K562 (cell line): ENCODE results near the gene TAF11. TPM values are rescaled to one million over a fixed set of nuclear protein-coding genes. Genes with fewer than 3 reads are reported as not detected.

ENCODE experiments used
- ARID3A ChIP-seq: IDR thresholded peaks from 2 replicates; pipeline ENCODE4 v1.6.1; 2012; ENCODE audit warnings: low read depth, low read length, improper control_type of control experiment, borderline replicate concordance
- BRD9 ChIP-seq: fragments of 450-650 bp; IDR thresholded peaks from 2 replicates; pipeline ENCODE4 v1.6.1; 2018; ENCODE audit warnings: low read depth; ENCODE audit not compliant: partially characterized antibody
- CC2D1A ChIP-seq: fragments of 450-650 bp; IDR thresholded peaks from 2 replicates; pipeline ENCODE4 v1.6.1; 2017; ENCODE audit warnings: mild to moderate bottlenecking
- CREB1 ChIP-seq, 2 experiments: sonication (generic) in 1 of 2; formaldehyde crosslinking in 1 of 2; IDR thresholded peaks; 2 replicates each; pipeline versions ENCODE4 v1.6.1 to v1.8.0; 2012 to 2022; ENCODE audit warnings: inconsistent platforms in 1 of 2, mild to moderate bottlenecking in 1 of 2, missing genetic modification reagents in 1 of 2, moderate library complexity in 1 of 2
- DLX4 ChIP-seq: fragments of 250-450 bp; sonication (Bioruptor Pico); IDR thresholded peaks from 2 replicates; pipeline ENCODE4 v1.6.1; 2021; ENCODE audit warnings: mild to moderate bottlenecking
- EWSR1 ChIP-seq: fragments of 450-650 bp; IDR thresholded peaks from 2 replicates; pipeline ENCODE4 v1.6.1; 2018; ENCODE audit warnings: borderline replicate concordance, mild to moderate bottlenecking, low read depth, moderate library complexity; ENCODE audit not compliant: partially characterized antibody
- GATAD2A ChIP-seq: fragments of 450-650 bp; IDR thresholded peaks from 2 replicates; pipeline ENCODE4 v1.6.1; 2017
- MCM7 ChIP-seq, 2 experiments: fragments of 450-650 bp; IDR thresholded peaks; 2 replicates each; pipeline ENCODE4 v1.6.1; 2016 to 2018
- MEF2A ChIP-seq: IDR thresholded peaks from 2 replicates; pipeline ENCODE4 v1.6.1; 2011; ENCODE audit warnings: low read depth, mild to moderate bottlenecking, low read length, moderate library complexity; ENCODE audit not compliant: control insufficient read depth
- POLR3G ChIP-seq: IDR thresholded peaks from 2 replicates; pipeline ENCODE4 v1.6.1; 2011; ENCODE audit not compliant: insufficient read length, insufficient replicate concordance; ENCODE audit errors: extremely low read depth
- PRDM10 ChIP-seq: fragments of 450-650 bp; IDR thresholded peaks from 2 replicates; pipeline ENCODE4 v1.6.1; 2018; ENCODE audit not compliant: partially characterized antibody
- RFX5 ChIP-seq: IDR thresholded peaks from 2 replicates; pipeline ENCODE4 v1.6.1; 2011; ENCODE audit warnings: low read depth, mild to moderate bottlenecking, improper control_type of control experiment, low read length
- RHOXF2B ChIP-seq: fragments of 250-450 bp; sonication (Bioruptor Pico); conservative IDR thresholded peaks from 2 replicates; pipeline ENCODE4 v1.5.1; 2021
- SNIP1 ChIP-seq: fragments of 450-650 bp; IDR thresholded peaks from 2 replicates; pipeline ENCODE4 v1.7.1; 2017; ENCODE audit warnings: low read depth, mild to moderate bottlenecking
- TAF7 ChIP-seq: fragments of 450-650 bp; IDR thresholded peaks from 2 replicates; pipeline ENCODE4 v1.6.1; 2016; ENCODE audit warnings: missing genetic modification characterization, missing compliant biosample characterization
- ZBTB7A ChIP-seq: IDR thresholded peaks from 2 replicates; pipeline ENCODE4 v1.6.1; 2011; ENCODE audit warnings: low read depth, mild to moderate bottlenecking, low read length, moderate library complexity, borderline replicate concordance; ENCODE audit not compliant: control insufficient read depth
- ZFP36 ChIP-seq: fragments of 150-350 bp; IDR thresholded peaks from 2 replicates; pipeline ENCODE4 v1.6.1; 2018; ENCODE audit warnings: low read length, low read depth; ENCODE audit not compliant: partially characterized antibody
- ZNF277 ChIP-seq: fragments of 250-450 bp; sonication (Bioruptor Pico); IDR thresholded peaks from 2 replicates; pipeline ENCODE4 v1.8.0; 2022; ENCODE audit warnings: inconsistent platforms, mild to moderate bottlenecking, moderate library complexity, borderline replicate concordance
- ZNF408 ChIP-seq: fragments of 250-450 bp; sonication (Bioruptor Pico); IDR thresholded peaks from 2 replicates; pipeline ENCODE4 v1.4.0; 2020; ENCODE audit warnings: low read depth, mild to moderate bottlenecking, moderate library complexity
- ZNF584 ChIP-seq: fragments of 200-800 bp; sonication (Bioruptor generic); IDR thresholded peaks from 2 replicates; pipeline ENCODE4 v1.6.1; 2016; ENCODE audit warnings: low read depth, mild to moderate bottlenecking, missing genetic modification characterization, missing compliant biosample characterization
- ZNF695 ChIP-seq: fragments of 450-650 bp; formaldehyde crosslinking; IDR thresholded peaks from 2 replicates; pipeline ENCODE4 v1.4.0; 2020; ENCODE audit warnings: mild to moderate bottlenecking, moderate library complexity
- ZNF764 ChIP-seq: fragments of 250-450 bp; sonication (Bioruptor Pico); IDR thresholded peaks from 2 replicates; pipeline ENCODE4 v1.4.0; 2020; ENCODE audit warnings: low read depth, mild to moderate bottlenecking, moderate library complexity
- polyA plus RNA-seq, 8 experiments: library from polyadenylated mRNA; depleted of rRNA in 4 of 8; stranded (reverse) in 5 of 8; unstranded in 3 of 8; fragments of >200 nt; fragmentation: Nextera tagmentation in 2 of 8; fragmentation: Illumina TruSeq in 1 of 8; extraction: Ambion mirVana in 2 of 8; extraction: Trizol in 1 of 8; gene quantifications; 2 replicates each; pipeline versions ENCODE4 v1.2.1 to v1.2.3, GENCODE V29; 2011 to 2014; ENCODE audit warnings: inconsistent platforms in 1 of 8, missing spikeins in 1 of 8
- total RNA-seq, 7 experiments: library from RNA; depleted of rRNA in 6 of 7; stranded (reverse); fragments of >200 nt in 6 of 7; fragmentation: Illumina TruSeq in 2 of 7; extraction: Trizol in 2 of 7; gene quantifications; 2 replicates each; pipeline versions ENCODE4 v1.2.1 to v1.2.3, GENCODE V29; 2011 to 2021; ENCODE audit warnings: low replicate concordance in 1 of 7

Gene TAF11
- total and polyA plus RNA-seq, 9 of the 15 experiments (the other 6 are each of a cell fraction or from before 2014, with no cell fraction given), result 40.9 to 91.9 (median 71.9) TPM

- TF ChIP-seq PRDM10, result peak; percentile 49
- TF ChIP-seq BRD9, result no peak
- TF ChIP-seq RHOXF2B (CRISPR knock-in tag), result no peak
- no peak for TF ChIP-seq ZNF695 (CRISPR knock-in tag)
- TF ChIP-seq EWSR1, result no peak
- TF ChIP-seq CREB1 (IDR thresholded peaks at IDR 0.05), result peak; percentile 96
- TF ChIP-seq CREB1 (CRISPR knock-in tag; IDR thresholded peaks at IDR 0.05), result peak; percentile 96
- no peak for TF ChIP-seq MEF2A
- no peak; the same call in 1 of the 2 replicates for TF ChIP-seq ZBTB7A
- TF ChIP-seq GATAD2A, result peak; percentile 77
- TF ChIP-seq RFX5, result no peak
- peak; percentile 9 for TF ChIP-seq ZFP36
- TF ChIP-seq ZNF764 (CRISPR knock-in tag), result no peak
- no peak for TF ChIP-seq DLX4 (CRISPR knock-in tag)
- no peak for TF ChIP-seq ZNF408 (CRISPR knock-in tag)
- TF ChIP-seq MCM7 (IDR thresholded peaks at IDR 0.05), result no peak
- TF ChIP-seq ZNF584 (CRISPR knock-in tag), result no peak
- TF ChIP-seq ARID3A, result no peak
- no peak for TF ChIP-seq SNIP1
- no peak for TF ChIP-seq CC2D1A
- no peak for TF ChIP-seq TAF7 (tag)
- no peak for TF ChIP-seq ZNF277
- TF ChIP-seq POLR3G, result no peak
Measured at GRCh38 chr6:34888874-34889555, 1.2 kb upstream of the TAF11 start, which contains the start of gene ANKS1A (continued).
